HepG2 (cell line): ENCODE measurements around the gene ZNF792. TPM values are rescaled to one million over a fixed set of nuclear protein-coding genes. Genes with fewer than 3 reads are reported as not detected.
A peak's percentile ranks its signal among the peaks of the same experiment; 100 is the strongest.

Experiments
- ERF ChIP-seq: IDR thresholded peaks from 2 replicates; pipeline ENCODE4 v1.6.1; 2018; ENCODE audit warnings: missing biosample characterization, missing genetic modification reagents
- GATAD2A ChIP-seq: IDR thresholded peaks from 2 replicates; pipeline ENCODE4 v1.6.1; 2016
- HMG20A ChIP-seq: IDR thresholded peaks from 2 replicates; pipeline ENCODE4 v1.6.1; 2016; ENCODE audit warnings: borderline replicate concordance
- MED1 ChIP-seq: sonication (generic); formaldehyde crosslinking; IDR thresholded peaks from 2 replicates; pipeline ENCODE4 v1.4.0; 2020; ENCODE audit warnings: missing genetic modification reagents
- NR2F6 ChIP-seq, 2 experiments: IDR thresholded peaks; 2 replicates each; pipeline ENCODE4 v1.6.1; 2016; ENCODE audit warnings: antibody characterized with exemption in 1 of 2, mild to moderate bottlenecking in 1 of 2
- SIX1 ChIP-seq: sonication (generic); formaldehyde crosslinking; IDR thresholded peaks from 2 replicates; pipeline ENCODE4 v1.4.0; 2020; ENCODE audit warnings: missing genetic modification reagents, borderline replicate concordance
- SP5 ChIP-seq: IDR thresholded peaks from 2 replicates; pipeline ENCODE4 v1.6.1; 2016; ENCODE audit warnings: low read depth, borderline replicate concordance
- ZNF543 ChIP-seq: sonication (generic); formaldehyde crosslinking; IDR thresholded peaks from 2 replicates; pipeline ENCODE4 v1.4.0; 2020; ENCODE audit warnings: mild to moderate bottlenecking, missing genetic modification reagents
- ZNF660 ChIP-seq: sonication (generic); formaldehyde crosslinking; IDR thresholded peaks from 2 replicates; pipeline ENCODE4 v1.5.1; 2020; ENCODE audit warnings: mild to moderate bottlenecking, low read depth, missing genetic modification reagents, borderline replicate concordance
- polyA plus RNA-seq, 8 experiments: library from polyadenylated mRNA; depleted of rRNA in 3 of 8; stranded (reverse) in 7 of 8; unstranded in 1 of 8; fragments of >200 nt; fragmentation: Illumina TruSeq in 4 of 8; extraction: Trizol in 4 of 8; gene quantifications; 2 replicates each; pipeline versions ENCODE4 v1.2.1 to v1.2.3, GENCODE V29; 2011 to 2016; ENCODE audit warnings: low read depth in 4 of 8, missing spikeins in 1 of 8, mixed read lengths in 1 of 8; ENCODE audit not compliant: insufficient read depth in 1 of 8
- total RNA-seq, 5 experiments: library from RNA; depleted of rRNA; stranded (reverse); fragments of >200 nt; fragmentation: Illumina TruSeq; extraction: Trizol; gene quantifications; 2 replicates each; pipeline ENCODE4 v1.2.3, GENCODE V29; 2016; ENCODE audit warnings: low read depth in 1 of 5
- TF ChIP-seq, protein P1 (sequence below): sonication (generic); formaldehyde crosslinking; IDR thresholded peaks from 2 replicates; pipeline ENCODE4 v1.4.0; 2020; ENCODE audit warnings: missing genetic modification reagents
- TF ChIP-seq, protein P2 (sequence below): IDR thresholded peaks from 2 replicates; pipeline ENCODE4 v1.4.0; 2020; ENCODE audit warnings: mild to moderate bottlenecking, missing genetic modification reagents
- TF ChIP-seq, protein P3 (sequence below): sonication (generic); formaldehyde crosslinking; IDR thresholded peaks from 2 replicates; pipeline ENCODE4 v1.4.0; 2020; ENCODE audit warnings: mild to moderate bottlenecking, missing genetic modification reagents
- TF ChIP-seq, protein P4 (sequence below): sonication (generic); formaldehyde crosslinking; IDR thresholded peaks from 2 replicates; pipeline ENCODE4 v1.5.0; 2020; ENCODE audit warnings: mild to moderate bottlenecking, missing genetic modification reagents, borderline replicate concordance

Gene ZNF792
- total and polyA plus RNA-seq, 2 of the 13 experiments (the other 11 are each of a cell fraction or from before 2014, with no cell fraction given) = 5.5 to 11.5 TPM

DNA sequence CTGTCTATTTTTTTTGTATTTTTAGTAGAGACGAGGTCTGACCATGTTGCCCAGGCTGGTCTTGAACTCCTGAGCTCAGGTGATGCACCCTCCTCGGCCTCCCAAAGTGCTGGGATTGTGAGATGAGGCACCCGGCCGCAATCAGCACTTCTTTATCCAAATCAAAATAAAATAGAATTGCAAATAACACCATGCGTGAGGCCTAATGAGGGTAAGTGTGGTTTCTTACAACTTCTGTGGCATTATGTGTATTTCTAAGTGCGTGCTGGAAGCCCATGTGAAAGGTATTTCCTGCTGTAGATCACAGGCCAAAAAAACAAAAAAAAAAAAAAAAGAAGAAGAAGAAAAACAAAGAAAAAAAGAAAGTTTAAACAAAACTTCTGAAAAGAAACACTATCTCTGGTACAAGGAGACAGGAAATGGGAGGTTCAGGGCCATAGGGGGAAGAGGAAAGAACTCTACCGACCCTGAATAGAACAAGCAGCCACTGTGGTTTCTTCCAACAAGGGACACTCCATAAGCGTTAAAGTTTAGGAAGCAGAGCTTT, 33.1 kb upstream of the ZNF792 start (continued):
- TF ChIP-seq, protein P1, sequence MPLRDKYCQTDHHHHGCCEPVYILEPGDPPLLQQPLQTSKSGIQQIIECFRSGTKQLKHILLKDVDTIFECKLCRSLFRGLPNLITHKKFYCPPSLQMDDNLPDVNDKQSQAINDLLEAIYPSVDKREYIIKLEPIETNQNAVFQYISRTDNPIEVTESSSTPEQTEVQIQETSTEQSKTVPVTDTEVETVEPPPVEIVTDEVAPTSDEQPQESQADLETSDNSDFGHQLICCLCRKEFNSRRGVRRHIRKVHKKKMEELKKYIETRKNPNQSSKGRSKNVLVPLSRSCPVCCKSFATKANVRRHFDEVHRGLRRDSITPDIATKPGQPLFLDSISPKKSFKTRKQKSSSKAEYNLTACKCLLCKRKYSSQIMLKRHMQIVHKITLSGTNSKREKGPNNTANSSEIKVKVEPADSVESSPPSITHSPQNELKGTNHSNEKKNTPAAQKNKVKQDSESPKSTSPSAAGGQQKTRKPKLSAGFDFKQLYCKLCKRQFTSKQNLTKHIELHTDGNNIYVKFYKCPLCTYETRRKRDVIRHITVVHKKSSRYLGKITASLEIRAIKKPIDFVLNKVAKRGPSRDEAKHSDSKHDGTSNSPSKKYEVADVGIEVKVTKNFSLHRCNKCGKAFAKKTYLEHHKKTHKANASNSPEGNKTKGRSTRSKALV = no peak
- TF ChIP-seq HMG20A = peak; percentile 41; the same call in 1 of the 2 replicates
- peak; percentile 85; the same call in 1 of the 2 replicates for TF ChIP-seq SP5 (CRISPR knock-in tag)
- TF ChIP-seq, protein P2, sequence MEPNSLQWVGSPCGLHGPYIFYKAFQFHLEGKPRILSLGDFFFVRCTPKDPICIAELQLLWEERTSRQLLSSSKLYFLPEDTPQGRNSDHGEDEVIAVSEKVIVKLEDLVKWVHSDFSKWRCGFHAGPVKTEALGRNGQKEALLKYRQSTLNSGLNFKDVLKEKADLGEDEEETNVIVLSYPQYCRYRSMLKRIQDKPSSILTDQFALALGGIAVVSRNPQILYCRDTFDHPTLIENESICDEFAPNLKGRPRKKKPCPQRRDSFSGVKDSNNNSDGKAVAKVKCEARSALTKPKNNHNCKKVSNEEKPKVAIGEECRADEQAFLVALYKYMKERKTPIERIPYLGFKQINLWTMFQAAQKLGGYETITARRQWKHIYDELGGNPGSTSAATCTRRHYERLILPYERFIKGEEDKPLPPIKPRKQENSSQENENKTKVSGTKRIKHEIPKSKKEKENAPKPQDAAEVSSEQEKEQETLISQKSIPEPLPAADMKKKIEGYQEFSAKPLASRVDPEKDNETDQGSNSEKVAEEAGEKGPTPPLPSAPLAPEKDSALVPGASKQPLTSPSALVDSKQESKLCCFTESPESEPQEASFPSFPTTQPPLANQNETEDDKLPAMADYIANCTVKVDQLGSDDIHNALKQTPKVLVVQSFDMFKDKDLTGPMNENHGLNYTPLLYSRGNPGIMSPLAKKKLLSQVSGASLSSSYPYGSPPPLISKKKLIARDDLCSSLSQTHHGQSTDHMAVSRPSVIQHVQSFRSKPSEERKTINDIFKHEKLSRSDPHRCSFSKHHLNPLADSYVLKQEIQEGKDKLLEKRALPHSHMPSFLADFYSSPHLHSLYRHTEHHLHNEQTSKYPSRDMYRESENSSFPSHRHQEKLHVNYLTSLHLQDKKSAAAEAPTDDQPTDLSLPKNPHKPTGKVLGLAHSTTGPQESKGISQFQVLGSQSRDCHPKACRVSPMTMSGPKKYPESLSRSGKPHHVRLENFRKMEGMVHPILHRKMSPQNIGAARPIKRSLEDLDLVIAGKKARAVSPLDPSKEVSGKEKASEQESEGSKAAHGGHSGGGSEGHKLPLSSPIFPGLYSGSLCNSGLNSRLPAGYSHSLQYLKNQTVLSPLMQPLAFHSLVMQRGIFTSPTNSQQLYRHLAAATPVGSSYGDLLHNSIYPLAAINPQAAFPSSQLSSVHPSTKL (CRISPR knock-in tag) = 0 out of 2 replicates have a peak, but pooled peaks have one; percentile 2
- no peak for TF ChIP-seq ZNF543 (CRISPR knock-in tag)
- no peak; the same call in 1 of the 2 replicates for TF ChIP-seq NR2F6 (IDR thresholded peaks at IDR 0.05)
- TF ChIP-seq NR2F6 (CRISPR knock-in tag; IDR thresholded peaks at IDR 0.05) = peak; percentile 13; the same call in 1 of the 2 replicates
- TF ChIP-seq ZNF660 (CRISPR knock-in tag) = no peak
- TF ChIP-seq, protein P3, sequence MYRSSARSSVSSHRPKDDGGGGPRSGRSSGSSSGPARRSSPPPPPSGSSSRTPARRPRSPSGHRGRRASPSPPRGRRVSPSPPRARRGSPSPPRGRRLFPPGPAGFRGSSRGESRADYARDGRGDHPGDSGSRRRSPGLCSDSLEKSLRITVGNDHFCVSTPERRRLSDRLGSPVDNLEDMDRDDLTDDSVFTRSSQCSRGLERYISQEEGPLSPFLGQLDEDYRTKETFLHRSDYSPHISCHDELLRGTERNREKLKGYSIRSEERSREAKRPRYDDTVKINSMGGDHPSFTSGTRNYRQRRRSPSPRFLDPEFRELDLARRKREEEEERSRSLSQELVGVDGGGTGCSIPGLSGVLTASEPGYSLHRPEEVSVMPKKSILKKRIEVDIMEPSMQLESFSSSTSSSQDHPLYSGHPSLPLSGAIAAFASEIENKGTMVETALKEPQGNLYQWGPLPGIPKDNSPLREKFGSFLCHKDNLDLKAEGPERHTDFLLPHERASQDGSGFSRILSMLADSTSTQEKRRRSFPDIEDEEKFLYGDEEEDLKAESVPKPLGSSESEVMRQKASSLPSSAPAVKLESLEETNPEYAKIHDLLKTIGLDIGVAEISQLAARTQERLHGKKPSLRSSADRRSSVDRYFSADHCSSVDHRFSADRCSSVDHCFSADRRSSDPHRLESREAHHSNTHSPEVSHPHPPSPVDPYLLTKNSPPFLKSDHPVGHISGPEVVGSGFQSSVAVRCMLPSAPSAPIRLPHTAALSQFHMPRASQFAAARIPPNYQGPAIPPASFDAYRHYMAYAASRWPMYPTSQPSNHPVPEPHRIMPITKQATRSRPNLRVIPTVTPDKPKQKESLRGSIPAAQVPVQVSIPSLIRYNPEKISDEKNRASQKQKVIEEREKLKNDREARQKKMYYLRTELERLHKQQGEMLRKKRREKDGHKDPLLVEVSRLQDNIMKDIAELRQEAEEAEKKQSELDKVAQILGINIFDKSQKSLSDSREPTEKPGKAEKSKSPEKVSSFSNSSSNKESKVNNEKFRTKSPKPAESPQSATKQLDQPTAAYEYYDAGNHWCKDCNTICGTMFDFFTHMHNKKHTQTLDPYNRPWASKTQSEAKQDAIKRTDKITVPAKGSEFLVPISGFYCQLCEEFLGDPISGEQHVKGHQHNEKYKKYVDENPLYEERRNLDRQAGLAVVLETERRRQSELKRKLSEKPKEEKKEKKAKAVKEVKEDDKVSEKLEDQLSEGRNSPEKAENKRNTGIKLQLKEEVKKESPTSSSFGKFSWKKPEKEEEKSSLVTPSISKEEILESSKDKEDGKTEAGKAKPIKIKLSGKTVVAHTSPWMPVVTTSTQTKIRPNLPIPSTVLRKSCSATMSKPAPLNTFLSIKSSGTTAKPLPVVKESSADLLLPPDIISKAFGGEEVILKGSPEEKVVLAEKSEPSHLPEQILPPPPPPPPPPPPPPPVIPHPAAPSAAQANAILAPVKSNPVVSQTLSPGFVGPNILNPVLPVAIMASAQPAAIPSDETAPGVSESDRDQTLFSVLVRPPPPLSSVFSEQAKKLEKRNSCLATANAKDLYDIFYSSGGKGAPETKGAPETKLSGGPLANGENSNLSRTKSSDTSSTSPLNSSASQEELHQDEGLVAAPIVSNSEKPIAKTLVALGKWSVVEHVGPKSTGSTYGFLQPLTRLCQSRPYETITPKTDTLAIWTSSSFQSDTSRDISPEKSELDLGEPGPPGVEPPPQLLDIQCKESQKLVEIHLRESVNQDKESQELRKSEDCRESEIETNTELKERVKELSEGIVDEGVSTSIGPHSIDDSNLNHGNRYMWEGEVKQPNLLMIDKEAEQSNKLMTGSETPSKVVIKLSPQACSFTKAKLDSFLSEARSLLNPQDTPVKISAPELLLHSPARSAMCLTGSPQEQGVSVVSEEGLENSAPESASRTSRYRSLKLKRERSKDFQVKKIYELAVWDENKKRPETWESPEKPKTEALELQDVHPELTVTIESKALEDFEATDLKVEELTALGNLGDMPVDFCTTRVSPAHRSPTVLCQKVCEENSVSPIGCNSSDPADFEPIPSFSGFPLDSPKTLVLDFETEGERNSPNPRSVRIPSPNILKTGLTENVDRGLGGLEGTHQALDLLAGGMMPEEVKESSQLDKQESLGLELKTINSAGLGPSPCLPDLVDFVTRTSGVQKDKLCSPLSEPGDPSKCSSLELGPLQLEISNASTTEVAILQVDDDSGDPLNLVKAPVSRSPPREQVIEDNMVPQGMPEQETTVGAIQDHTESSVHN (CRISPR knock-in tag) = no peak
- peak; percentile 51; the same call in 1 of the 2 replicates for TF ChIP-seq ERF (CRISPR knock-in tag)
- peak; percentile 77 for TF ChIP-seq MED1
- TF ChIP-seq SIX1 (CRISPR knock-in tag) = peak; percentile 24; the same call in 1 of the 2 replicates
- TF ChIP-seq, protein P4, sequence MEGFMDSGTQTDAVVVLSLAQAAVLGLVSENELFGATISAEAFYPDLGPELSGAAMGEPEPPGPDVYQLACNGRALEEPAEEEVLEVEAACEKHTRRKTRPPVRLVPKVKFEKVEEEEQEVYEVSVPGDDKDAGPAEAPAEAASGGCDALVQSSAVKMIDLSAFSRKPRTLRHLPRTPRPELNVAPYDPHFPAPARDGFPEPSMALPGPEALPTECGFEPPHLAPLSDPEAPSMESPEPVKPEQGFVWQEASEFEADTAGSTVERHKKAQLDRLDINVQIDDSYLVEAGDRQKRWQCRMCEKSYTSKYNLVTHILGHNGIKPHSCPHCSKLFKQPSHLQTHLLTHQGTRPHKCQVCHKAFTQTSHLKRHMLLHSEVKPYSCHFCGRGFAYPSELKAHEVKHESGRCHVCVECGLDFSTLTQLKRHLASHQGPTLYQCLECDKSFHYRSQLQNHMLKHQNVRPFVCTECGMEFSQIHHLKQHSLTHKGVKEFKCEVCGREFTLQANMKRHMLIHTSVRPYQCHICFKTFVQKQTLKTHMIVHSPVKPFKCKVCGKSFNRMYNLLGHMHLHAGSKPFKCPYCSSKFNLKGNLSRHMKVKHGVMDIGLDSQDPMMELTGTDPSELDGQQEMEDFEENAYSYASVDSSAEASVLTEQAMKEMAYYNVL (CRISPR knock-in tag) = peak; percentile 96
- 0 out of 2 replicates have a peak, but pooled peaks have one; percentile 13 for TF ChIP-seq GATAD2A (CRISPR knock-in tag)
